ENCODE data around the gene NLN.
A peak's percentile ranks its signal among the peaks of the same experiment; 100 is the strongest.

NLN gene

DNA sequence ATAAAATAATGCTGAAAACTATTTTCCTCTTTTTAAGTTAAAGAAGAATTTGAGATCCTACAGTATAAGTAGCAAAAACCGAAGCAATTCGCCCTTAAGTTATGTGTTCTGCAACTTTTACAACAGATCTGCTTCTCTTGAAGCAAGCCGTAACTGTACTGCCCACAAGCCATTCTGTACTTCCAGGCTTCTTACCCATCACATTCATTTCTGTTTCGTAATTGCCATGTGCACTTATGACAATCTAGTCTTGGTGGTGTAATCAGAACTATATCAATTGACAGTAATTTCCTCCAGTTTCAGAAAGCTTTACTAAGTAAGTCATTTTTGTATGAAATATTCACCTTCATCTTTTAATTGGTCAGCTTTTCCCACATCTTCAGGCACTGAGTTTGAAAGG is 13.9 kb upstream of the NLN start:
- H3K27ac ChIP-seq (replicated peaks): no peak overlapping the region
- TF ChIP-seq POLR2AphosphoS5 (IDR thresholded peaks at IDR 0.05; ENCODE audit: low read depth) (no peak), SPI1 (IDR thresholded peaks at IDR 0.05; ENCODE audit: borderline replicate concordance, low read depth) (no peak), CTCF (IDR thresholded peaks at IDR 0.05; ENCODE audit: insufficient read depth, low read length) (no peak), GABPA (IDR thresholded peaks at IDR 0.05; ENCODE audit: low read depth) (no peak)
- TF ChIP-seq, protein P1, sequence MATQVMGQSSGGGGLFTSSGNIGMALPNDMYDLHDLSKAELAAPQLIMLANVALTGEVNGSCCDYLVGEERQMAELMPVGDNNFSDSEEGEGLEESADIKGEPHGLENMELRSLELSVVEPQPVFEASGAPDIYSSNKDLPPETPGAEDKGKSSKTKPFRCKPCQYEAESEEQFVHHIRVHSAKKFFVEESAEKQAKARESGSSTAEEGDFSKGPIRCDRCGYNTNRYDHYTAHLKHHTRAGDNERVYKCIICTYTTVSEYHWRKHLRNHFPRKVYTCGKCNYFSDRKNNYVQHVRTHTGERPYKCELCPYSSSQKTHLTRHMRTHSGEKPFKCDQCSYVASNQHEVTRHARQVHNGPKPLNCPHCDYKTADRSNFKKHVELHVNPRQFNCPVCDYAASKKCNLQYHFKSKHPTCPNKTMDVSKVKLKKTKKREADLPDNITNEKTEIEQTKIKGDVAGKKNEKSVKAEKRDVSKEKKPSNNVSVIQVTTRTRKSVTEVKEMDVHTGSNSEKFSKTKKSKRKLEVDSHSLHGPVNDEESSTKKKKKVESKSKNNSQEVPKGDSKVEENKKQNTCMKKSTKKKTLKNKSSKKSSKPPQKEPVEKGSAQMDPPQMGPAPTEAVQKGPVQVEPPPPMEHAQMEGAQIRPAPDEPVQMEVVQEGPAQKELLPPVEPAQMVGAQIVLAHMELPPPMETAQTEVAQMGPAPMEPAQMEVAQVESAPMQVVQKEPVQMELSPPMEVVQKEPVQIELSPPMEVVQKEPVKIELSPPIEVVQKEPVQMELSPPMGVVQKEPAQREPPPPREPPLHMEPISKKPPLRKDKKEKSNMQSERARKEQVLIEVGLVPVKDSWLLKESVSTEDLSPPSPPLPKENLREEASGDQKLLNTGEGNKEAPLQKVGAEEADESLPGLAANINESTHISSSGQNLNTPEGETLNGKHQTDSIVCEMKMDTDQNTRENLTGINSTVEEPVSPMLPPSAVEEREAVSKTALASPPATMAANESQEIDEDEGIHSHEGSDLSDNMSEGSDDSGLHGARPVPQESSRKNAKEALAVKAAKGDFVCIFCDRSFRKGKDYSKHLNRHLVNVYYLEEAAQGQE (IDR thresholded peaks at IDR 0.05; ENCODE audit: insufficient replicate concordance, low read depth): no peak
- DNase-seq (ENCODE audit: low read depth in 1 of 2, low spot score in 1 of 2): peak in 1 of 2 experiments; percentile 34
- H3K27me3 ChIP-seq (ENCODE audit: insufficient read depth, poor library complexity, severe bottlenecking): no peaks in the 10 kb centered on the region
- no peak overlapping the region for H3K4me3 ChIP-seq (replicated peaks; ENCODE audit: insufficient read depth, low read length)

DNA sequence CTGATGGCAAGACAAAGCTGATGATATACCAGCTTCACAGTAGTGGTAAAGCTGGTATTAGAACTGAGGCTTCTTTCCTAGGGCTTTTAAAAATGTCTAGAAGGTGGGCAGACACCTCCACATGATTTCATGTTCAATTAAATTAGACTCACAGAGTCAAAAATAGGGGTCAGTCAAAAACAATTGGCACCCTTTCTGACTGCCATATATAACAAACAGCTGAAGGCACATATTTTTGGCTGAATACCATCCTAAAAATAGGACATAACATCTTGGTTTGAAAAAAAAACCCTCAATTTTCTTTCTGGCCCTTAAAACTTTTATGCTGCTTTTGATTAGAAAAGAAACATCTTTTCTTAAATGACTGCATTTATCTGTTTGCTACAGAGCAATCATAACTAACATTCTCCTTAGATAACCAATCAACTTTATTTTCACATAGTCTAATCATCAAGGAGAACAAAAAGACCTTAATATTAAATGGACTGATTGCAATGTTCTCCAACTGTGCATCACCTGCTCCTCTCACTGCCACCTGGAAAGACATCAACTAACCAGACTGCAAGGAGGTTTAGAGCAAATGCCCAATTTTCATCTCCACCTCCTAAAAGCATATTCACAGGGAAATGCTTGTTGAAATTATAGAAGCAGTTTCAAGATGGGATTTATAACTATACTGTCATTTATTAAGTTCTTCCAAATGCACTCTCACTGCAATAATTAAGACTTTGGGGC is 3.3 kb upstream of the NLN start:
- no peak for DNase-seq (ENCODE audit: low read depth in 1 of 2, low spot score in 1 of 2)
- TF ChIP-seq CTCF (IDR thresholded peaks at IDR 0.05; ENCODE audit: insufficient read depth, low read length): no peak
- TF ChIP-seq SPI1 (IDR thresholded peaks at IDR 0.05; ENCODE audit: borderline replicate concordance, low read depth): no peak
- no peak for TF ChIP-seq GABPA (IDR thresholded peaks at IDR 0.05; ENCODE audit: low read depth)
- TF ChIP-seq, protein P1 (IDR thresholded peaks at IDR 0.05; ENCODE audit: insufficient replicate concordance, low read depth): no peak
- TF ChIP-seq POLR2AphosphoS5 (IDR thresholded peaks at IDR 0.05; ENCODE audit: low read depth): no peak
- H3K27ac ChIP-seq (replicated peaks): no peak overlapping the region
- no peaks in the 10 kb centered on the region for H3K27me3 ChIP-seq (ENCODE audit: insufficient read depth, poor library complexity, severe bottlenecking)
- H3K4me3 ChIP-seq (replicated peaks; ENCODE audit: insufficient read depth, low read length): no peak overlapping the region

GRCh38 chr5:65721050-65721719 is 820 bp upstream of the NLN start:
- peak in 1 of 2 experiments; percentile 2 for DNase-seq (ENCODE audit: low read depth in 1 of 2, low spot score in 1 of 2)
- Histone ChIP-seq H3K4me3 (replicated peaks; ENCODE audit: insufficient read depth, low read length) (peak overlapping the region; percentile 89), H3K27ac (replicated peaks) (no peak overlapping the region), H3K27me3 (ENCODE audit: insufficient read depth, poor library complexity, severe bottlenecking) (no peaks in the 10 kb centered on the region)
- TF ChIP-seq, protein P1 (IDR thresholded peaks at IDR 0.05; ENCODE audit: insufficient replicate concordance, low read depth): no peak

Measured in HL-60 (cell line).